RWPE2 (cell line): ENCODE results near the gene PLCH2.

Experiments
- ATAC-seq: fragments of 200-7000 bp; cut with Tn5 transposase; 3 replicates; pipeline ENCODE4 v1.9.1; 2021; ENCODE audit warnings: low read depth
- DNase-seq: peaks from one replicate; pipeline ENCODE4 v3.0.0-alpha.2; 2020; ENCODE audit warnings: low spot score
- H3K27ac ChIP-seq: fragments of 450-650 bp; 2 replicates; pipeline ENCODE4 v1.5.1; 2017; ENCODE audit warnings: mild to moderate bottlenecking; ENCODE audit not compliant: poor library complexity, severe bottlenecking
- H3K27me3 ChIP-seq: fragments of 250-450 bp; sonication (Bioruptor Pico); 2 replicates; pipeline ENCODE4 v1.5.1; 2021; ENCODE audit warnings: mild to moderate bottlenecking, moderate library complexity; ENCODE audit not compliant: insufficient read depth, poor library complexity, severe bottlenecking
- H3K36me3 ChIP-seq: fragments of 250-450 bp; sonication (Bioruptor Pico); 2 replicates; pipeline ENCODE4 v1.5.1; 2020; ENCODE audit warnings: low read depth, mild to moderate bottlenecking, moderate library complexity
- H3K4me1 ChIP-seq: fragments of 250-450 bp; sonication (Bioruptor Pico); 2 replicates; pipeline ENCODE4 v1.5.1; 2021; ENCODE audit warnings: mild to moderate bottlenecking, moderate library complexity; ENCODE audit not compliant: insufficient read depth, poor library complexity, severe bottlenecking
- H3K4me3 ChIP-seq: fragments of 250-450 bp; sonication (Bioruptor Pico); 2 replicates; pipeline ENCODE4 v1.5.1; 2021; ENCODE audit warnings: mild to moderate bottlenecking, moderate library complexity; ENCODE audit not compliant: severe bottlenecking
- H3K9me3 ChIP-seq: fragments of 250-450 bp; sonication (Bioruptor Pico); 2 replicates; pipeline ENCODE4 v1.5.1; 2021; ENCODE audit warnings: mild to moderate bottlenecking, moderate library complexity; ENCODE audit not compliant: severe bottlenecking
- TF ChIP-seq, protein P1 (sequence below): fragments of 450-650 bp; IDR thresholded peaks from one replicate; pipeline ENCODE4 v1.5.1; 2017; ENCODE audit warnings: mild to moderate bottlenecking, moderate library complexity; ENCODE audit not compliant: poor library complexity, severe bottlenecking

PLCH2 gene, protein sequence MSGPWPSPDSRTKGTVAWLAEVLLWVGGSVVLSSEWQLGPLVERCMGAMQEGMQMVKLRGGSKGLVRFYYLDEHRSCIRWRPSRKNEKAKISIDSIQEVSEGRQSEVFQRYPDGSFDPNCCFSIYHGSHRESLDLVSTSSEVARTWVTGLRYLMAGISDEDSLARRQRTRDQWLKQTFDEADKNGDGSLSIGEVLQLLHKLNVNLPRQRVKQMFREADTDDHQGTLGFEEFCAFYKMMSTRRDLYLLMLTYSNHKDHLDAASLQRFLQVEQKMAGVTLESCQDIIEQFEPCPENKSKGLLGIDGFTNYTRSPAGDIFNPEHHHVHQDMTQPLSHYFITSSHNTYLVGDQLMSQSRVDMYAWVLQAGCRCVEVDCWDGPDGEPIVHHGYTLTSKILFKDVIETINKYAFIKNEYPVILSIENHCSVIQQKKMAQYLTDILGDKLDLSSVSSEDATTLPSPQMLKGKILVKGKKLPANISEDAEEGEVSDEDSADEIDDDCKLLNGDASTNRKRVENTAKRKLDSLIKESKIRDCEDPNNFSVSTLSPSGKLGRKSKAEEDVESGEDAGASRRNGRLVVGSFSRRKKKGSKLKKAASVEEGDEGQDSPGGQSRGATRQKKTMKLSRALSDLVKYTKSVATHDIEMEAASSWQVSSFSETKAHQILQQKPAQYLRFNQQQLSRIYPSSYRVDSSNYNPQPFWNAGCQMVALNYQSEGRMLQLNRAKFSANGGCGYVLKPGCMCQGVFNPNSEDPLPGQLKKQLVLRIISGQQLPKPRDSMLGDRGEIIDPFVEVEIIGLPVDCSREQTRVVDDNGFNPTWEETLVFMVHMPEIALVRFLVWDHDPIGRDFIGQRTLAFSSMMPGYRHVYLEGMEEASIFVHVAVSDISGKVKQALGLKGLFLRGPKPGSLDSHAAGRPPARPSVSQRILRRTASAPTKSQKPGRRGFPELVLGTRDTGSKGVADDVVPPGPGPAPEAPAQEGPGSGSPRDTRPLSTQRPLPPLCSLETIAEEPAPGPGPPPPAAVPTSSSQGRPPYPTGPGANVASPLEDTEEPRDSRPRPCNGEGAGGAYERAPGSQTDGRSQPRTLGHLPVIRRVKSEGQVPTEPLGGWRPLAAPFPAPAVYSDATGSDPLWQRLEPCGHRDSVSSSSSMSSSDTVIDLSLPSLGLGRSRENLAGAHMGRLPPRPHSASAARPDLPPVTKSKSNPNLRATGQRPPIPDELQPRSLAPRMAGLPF (N-terminal part only)

DNA sequence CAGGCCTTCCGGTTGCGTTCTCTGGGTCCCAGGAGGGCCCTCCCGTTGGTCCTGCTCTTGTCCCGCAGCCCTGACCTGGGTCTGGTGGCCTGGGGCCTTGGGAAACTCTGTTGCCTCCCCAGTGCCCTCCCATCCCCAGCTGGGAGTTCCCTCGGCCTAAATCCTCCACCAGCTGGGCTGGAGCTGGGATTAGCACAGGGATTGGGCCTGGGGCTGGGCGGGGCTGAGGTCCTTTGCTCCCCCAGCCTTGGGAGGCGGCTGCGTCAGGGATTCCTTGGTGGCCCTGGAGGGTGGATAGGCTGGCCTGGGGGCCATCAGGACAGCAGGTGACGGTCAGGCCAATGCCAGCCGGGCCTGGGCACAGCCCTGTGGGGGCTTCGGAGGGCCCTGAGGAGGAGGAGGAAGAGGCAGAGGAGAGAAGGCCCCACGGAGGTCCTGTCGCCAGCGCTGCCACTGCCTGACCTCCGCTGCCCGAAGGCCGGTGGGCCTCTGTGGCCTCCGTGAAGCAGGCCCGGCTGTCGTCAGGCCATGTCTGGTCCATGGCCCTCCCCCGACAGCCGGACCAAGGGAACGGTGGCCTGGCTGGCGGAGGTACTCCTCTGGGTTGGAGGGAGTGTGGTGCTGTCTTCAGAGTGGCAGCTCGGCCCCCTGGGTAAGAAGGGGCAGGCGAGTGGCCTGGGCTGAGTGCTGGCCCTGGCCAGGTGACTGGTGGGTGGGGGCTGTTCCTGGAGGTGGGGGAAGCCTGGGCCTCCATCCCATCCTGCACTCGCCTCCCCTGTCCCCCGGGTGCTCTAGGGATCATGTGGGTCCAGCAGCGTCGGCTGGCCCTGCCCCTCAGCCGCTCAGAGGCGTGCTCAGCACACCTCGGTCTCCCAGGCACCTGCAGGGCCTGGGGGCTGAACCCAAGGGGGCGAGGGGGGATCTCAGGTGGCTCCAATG lies at the start of gene PLCH2:
PLCH2 (plus strand) TSS at position 229 of the 939 bp plus-strand sequence; CDS start at position 529, 300 bp downstream.
- Histone ChIP-seq H3K9me3 (no peaks in the 10 kb centered on the region), H3K4me1 (peaks cover 4% of the 10 kb centered on the region), H3K27me3 (no peaks in the 10 kb centered on the region), H3K36me3 (peaks cover 12% of the 10 kb centered on the region), H3K4me3 (no peak within 1 kb of the TSS), H3K27ac (no peak within 1 kb of the TSS)
- no peak for DNase-seq
- TF ChIP-seq, protein P1, sequence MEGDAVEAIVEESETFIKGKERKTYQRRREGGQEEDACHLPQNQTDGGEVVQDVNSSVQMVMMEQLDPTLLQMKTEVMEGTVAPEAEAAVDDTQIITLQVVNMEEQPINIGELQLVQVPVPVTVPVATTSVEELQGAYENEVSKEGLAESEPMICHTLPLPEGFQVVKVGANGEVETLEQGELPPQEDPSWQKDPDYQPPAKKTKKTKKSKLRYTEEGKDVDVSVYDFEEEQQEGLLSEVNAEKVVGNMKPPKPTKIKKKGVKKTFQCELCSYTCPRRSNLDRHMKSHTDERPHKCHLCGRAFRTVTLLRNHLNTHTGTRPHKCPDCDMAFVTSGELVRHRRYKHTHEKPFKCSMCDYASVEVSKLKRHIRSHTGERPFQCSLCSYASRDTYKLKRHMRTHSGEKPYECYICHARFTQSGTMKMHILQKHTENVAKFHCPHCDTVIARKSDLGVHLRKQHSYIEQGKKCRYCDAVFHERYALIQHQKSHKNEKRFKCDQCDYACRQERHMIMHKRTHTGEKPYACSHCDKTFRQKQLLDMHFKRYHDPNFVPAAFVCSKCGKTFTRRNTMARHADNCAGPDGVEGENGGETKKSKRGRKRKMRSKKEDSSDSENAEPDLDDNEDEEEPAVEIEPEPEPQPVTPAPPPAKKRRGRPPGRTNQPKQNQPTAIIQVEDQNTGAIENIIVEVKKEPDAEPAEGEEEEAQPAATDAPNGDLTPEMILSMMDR, result no peak
- no peak for ATAC-seq

DNA sequence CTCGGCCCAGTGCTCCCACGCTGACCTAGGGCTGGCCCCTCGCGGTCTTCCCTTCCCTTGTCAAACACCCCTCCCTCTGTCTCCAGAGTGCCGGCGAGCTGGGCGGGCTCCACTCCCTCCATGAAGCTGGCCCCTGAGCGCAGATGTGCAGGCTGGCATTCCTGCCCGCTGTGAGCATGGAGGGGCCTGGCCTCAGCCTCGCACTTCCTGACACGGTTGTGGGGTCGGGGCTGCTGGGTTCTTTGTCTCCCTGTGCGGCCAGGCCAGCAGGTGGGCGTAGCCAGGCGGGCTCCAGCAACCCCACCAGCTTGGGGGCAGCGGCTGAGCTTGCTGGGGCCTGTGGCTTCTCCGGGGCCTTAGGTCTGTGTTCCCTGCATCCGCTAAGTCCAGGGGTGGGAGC lies 49.5 kb upstream of the PLCH2 start:
- peaks cover 17% of the 10 kb centered on the region for H3K36me3 ChIP-seq
- DNase-seq (no peak), ATAC-seq (no peak)
- TF ChIP-seq, protein P1, result no peak
- no peaks in the 10 kb centered on the region for H3K27me3 ChIP-seq
- H3K9me3 ChIP-seq, result peaks cover 5% of the 10 kb centered on the region
- H3K4me1 ChIP-seq, result peaks cover 24% of the 10 kb centered on the region
- no peak overlapping the region for H3K4me3 ChIP-seq
- no peak overlapping the region for H3K27ac ChIP-seq

DNA sequence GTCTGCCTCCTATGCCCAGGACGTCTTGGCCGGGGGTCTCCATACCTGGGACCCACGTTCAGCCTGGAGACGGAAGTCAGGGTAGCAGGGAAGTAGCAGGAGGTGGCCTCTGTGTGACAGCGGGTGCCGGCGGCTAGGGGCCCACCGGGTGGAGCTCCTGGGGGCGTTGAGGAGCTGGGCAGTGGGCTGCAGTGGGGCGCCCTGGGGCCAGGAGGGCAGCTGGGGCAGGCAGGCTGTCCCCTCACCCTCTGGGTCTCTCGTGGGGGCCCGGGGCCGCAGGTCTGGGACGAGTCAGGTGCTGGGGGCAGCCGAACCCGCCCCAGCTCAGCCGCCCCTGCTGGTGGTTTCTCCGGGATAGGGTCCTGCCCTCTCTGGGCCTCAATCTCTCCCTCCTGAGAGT lies 49.0 kb upstream of the PLCH2 start:
- Histone ChIP-seq H3K27me3 (no peaks in the 10 kb centered on the region), H3K4me3 (no peak overlapping the region), H3K4me1 (peaks cover 24% of the 10 kb centered on the region), H3K36me3 (peaks cover 22% of the 10 kb centered on the region), H3K9me3 (peaks cover 5% of the 10 kb centered on the region), H3K27ac (peak overlapping the region; percentile 86)
- DNase-seq, result no peak
- ATAC-seq, result no peak
- TF ChIP-seq, protein P1, result no peak

DNA sequence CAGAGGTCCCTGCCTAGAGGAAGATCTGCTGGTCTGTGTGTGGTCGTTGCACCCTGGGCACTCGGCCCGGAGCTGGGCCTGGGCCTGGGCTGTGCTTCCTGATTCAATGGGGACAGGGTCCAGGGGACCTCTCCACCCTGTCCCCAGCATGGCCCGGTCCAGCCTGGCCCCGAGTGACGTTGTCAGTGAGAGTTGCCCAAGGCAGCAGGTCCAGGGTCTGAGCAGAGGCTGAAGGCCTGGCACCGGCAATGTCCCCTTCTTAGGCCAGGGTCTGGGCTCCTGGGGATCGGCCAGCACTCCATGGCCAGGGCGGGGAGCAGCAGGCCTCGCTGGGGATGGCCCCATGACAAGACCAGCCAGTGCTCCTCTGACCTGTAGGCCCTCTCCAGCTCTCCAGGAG lies 48.1 kb upstream of the PLCH2 start:
- Histone ChIP-seq H3K4me1 (peaks cover 24% of the 10 kb centered on the region), H3K27ac (peak overlapping the region; percentile 86), H3K9me3 (peaks cover 5% of the 10 kb centered on the region), H3K36me3 (peaks cover 31% of the 10 kb centered on the region), H3K4me3 (peak overlapping the region; percentile 46), H3K27me3 (no peaks in the 10 kb centered on the region)
- DNase-seq, result no peak
- ATAC-seq, result no peak; the same call in 2 of the 3 replicates
- TF ChIP-seq, protein P1, result no peak
